ENCODE results near the gene HPCA.

HPCA gene

GRCh38 chr1:32939655-32940371, 53.5 kb downstream of the HPCA start:
- DNase-seq, result no peak

- DNase-seq, result no peak
Measured at GRCh38 chr1:32944180-32944579, 57.9 kb downstream of the HPCA start.
